Epithelial cell of esophagus (primary cell): ENCODE results near the gene FAF2.

Experiments used
- DNase-seq: peaks from one replicate; pipeline ENCODE4 v3.0.0; 2010; ENCODE audit warnings: low read depth
- H3K4me3 ChIP-seq: 2 replicates; pipeline ENCODE4 v1.5.1; 2011; ENCODE audit warnings: mild to moderate bottlenecking, low read length, control low read depth
- CTCF ChIP-seq: IDR thresholded peaks from 2 replicates; pipeline ENCODE4 v1.5.1; 2011; ENCODE audit warnings: low read depth, mild to moderate bottlenecking, low read length, control low read depth, inconsistent platforms; ENCODE audit not compliant: insufficient read depth; ENCODE audit errors: missing control alignments

Gene FAF2

GRCh38 chr5:176542596-176543427 lies 94.6 kb downstream of the FAF2 start:
- no peak for DNase-seq
- no peak for TF ChIP-seq CTCF
- peak overlapping the region; percentile 64 for H3K4me3 ChIP-seq

- peak; percentile 77 for DNase-seq
These were observed 95.4 kb downstream of the FAF2 start for GRCh38 chr5:176543428-176544182.

GRCh38 chr5:176545388-176545736 lies 97.2 kb downstream of the FAF2 start:
- no peak for TF ChIP-seq CTCF
- no peak overlapping the region for H3K4me3 ChIP-seq
- no peak for DNase-seq

More at GRCh38 chr5:176543428-176544182, 95.4 kb downstream of the FAF2 start:
- TF ChIP-seq CTCF = no peak
- peak overlapping the region; percentile 62 for H3K4me3 ChIP-seq

- peak; percentile 75 for DNase-seq
- H3K4me3 ChIP-seq = no peak overlapping the region
- no peak for TF ChIP-seq CTCF
These were observed 97.7 kb downstream of the FAF2 start for GRCh38 chr5:176545737-176546509.

- peak; percentile 86 for DNase-seq
- TF ChIP-seq CTCF = no peak
- no peak overlapping the region for H3K4me3 ChIP-seq
These were observed 99.6 kb downstream of the FAF2 start for GRCh38 chr5:176547802-176548201.

GRCh38 chr5:176548967-176549444 lies 100.8 kb downstream of the FAF2 start, which contains the start of gene CDHR2:
Gene CDHR2 (plus strand): TSS chr5:176549342. CDS start chr5:176565353, 16,011 bp downstream.
- DNase-seq = no peak
- TF ChIP-seq CTCF = no peak
- no peak within 1 kb of the TSS for H3K4me3 ChIP-seq
